DMS79 (cell line): ENCODE data around the gene FLACC1.

ENCODE experiments used
- DNase-seq: peaks from one replicate; lab custom pipeline; 2025; lab: John Stamatoyannopoulos, UW

FLACC1 gene

GRCh38 chr2:201275990-201276389, 81.2 kb downstream of the FLACC1 start:
- DNase-seq = no peak

GRCh38 chr2:201275069-201275468, 82.1 kb downstream of the FLACC1 start:
- DNase-seq = no peak

GRCh38 chr2:201273330-201273983, 83.7 kb downstream of the FLACC1 start:
- DNase-seq = no peak

GRCh38 chr2:201271917-201272316, 85.2 kb downstream of the FLACC1 start:
- DNase-seq = no peak

- no peak for DNase-seq
Observed at GRCh38 chr2:201270293-201271001, 86.7 kb downstream of the FLACC1 start.

GRCh38 chr2:201269764-201270163, 87.4 kb downstream of the FLACC1 start:
- peak; percentile 72 for DNase-seq

GRCh38 chr2:201267278-201268030, 89.7 kb downstream of the FLACC1 start:
- DNase-seq = no peak

- no peak for DNase-seq
Observed at GRCh38 chr2:201266629-201267028, 90.5 kb downstream of the FLACC1 start.

- no peak for DNase-seq
Observed at GRCh38 chr2:201264472-201265173, 92.5 kb downstream of the FLACC1 start.

- no peak for DNase-seq
Observed at GRCh38 chr2:201263779-201264178, 93.4 kb downstream of the FLACC1 start.

- DNase-seq = no peak
Observed at GRCh38 chr2:201262718-201263117, 94.4 kb downstream of the FLACC1 start.

GRCh38 chr2:201261906-201262305, 95.2 kb downstream of the FLACC1 start:
- no peak for DNase-seq

GRCh38 chr2:201261471-201261870, 95.7 kb downstream of the FLACC1 start:
- no peak for DNase-seq

GRCh38 chr2:201260302-201260800, 96.8 kb downstream of the FLACC1 start, which contains the start of gene CASP8:
Gene CASP8 (plus strand): TSS chr2:201260536. CDS start chr2:201266487, 5,951 bp downstream.
- no peak for DNase-seq

GRCh38 chr2:201258666-201259615, 98.2 kb downstream of the FLACC1 start:
- no peak for DNase-seq

- peak; percentile 54 for DNase-seq
Observed at GRCh38 chr2:201257956-201258665, 99.0 kb downstream of the FLACC1 start.

GRCh38 chr2:201257381-201257955, 99.7 kb downstream of the FLACC1 start:
- no peak for DNase-seq

GRCh38 chr2:201256082-201256481, 101.1 kb downstream of the FLACC1 start:
- no peak for DNase-seq

GRCh38 chr2:201255408-201256033, 101.6 kb downstream of the FLACC1 start:
- no peak for DNase-seq
